Activated T-cell treated with anti-CD3 and anti-CD28 coated beads, Interleukin-2, amount 50 U/mL, for 24 hours (primary cell): ENCODE measurements around the gene PRELID1.
"Not testable (repeated sequence)": the region's sequence is repeated elsewhere in the genome, so short reads cannot be mapped to it uniquely, and the experiment has no call there.

Experiments
- DNase-seq: peaks from one replicate; pipeline ENCODE4 v3.0.0-alpha.2; 2020
- H3K27ac Mint-ChIP-seq: 2 replicates; pipeline ENCODE4 v1.8.0; 2020; ENCODE audit warnings: mild to moderate bottlenecking, mixed read lengths
- H3K27me3 Mint-ChIP-seq: 2 replicates; pipeline ENCODE4 v1.8.0; 2020; ENCODE audit warnings: mixed read lengths
- H3K36me3 Mint-ChIP-seq: 2 replicates; pipeline ENCODE4 v1.8.0; 2020; ENCODE audit warnings: low read depth, mixed read lengths
- H3K4me1 Mint-ChIP-seq: 2 replicates; pipeline ENCODE4 v1.8.0; 2020; ENCODE audit warnings: low read depth, mixed read lengths
- H3K4me3 Mint-ChIP-seq: 2 replicates; pipeline ENCODE4 v1.8.0; 2020; ENCODE audit warnings: mild to moderate bottlenecking, moderate library complexity, mixed read lengths
- H3K9me3 Mint-ChIP-seq: 2 replicates; pipeline ENCODE4 v1.8.0; 2020; ENCODE audit warnings: mixed read lengths

The PRELID1 gene

DNA sequence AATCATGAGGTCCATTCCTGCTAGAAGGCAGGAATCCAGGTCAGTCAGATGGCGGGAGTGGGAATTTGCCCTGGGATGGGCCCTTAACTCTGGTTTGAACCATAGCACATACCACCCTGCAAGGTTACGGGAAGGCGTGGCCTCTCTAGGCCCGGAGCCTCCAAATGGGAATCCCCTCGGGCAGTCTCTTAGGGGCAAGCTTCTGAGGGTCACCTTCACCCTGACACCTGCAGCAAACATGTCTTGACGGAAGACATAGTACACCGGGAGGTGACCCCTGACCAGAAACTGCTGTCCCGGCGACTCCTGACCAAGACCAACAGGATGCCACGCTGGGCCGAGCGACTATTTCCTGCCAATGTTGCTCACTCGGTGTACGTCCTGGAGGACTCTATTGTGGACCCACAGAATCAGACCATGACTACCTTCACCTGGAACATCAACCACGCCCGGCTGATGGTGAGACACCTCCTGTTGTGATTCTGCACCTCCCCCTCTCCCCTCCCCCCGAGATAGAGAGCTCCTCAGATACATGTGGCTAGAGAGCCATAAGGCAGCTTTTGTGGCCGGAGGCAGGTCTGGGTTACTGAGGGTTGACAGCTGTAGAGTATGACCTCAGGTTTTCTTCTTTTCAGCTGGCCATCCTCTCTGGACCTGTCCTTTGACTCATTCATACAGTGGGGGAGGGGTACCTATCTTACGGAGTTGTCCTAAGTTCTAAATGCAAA, 957 bp downstream of the PRELID1 start:
- Mint-ChIP-seq H3K27ac (peak overlapping the region; percentile 96), H3K9me3 (no peaks in the 10 kb centered on the region), H3K4me1 (peaks cover 56% of the 10 kb centered on the region), H3K4me3 (peak overlapping the region; percentile 97), H3K27me3 (no peaks in the 10 kb centered on the region), H3K36me3 (peaks cover 77% of the 10 kb centered on the region)
- peak; percentile 51 for DNase-seq

DNA sequence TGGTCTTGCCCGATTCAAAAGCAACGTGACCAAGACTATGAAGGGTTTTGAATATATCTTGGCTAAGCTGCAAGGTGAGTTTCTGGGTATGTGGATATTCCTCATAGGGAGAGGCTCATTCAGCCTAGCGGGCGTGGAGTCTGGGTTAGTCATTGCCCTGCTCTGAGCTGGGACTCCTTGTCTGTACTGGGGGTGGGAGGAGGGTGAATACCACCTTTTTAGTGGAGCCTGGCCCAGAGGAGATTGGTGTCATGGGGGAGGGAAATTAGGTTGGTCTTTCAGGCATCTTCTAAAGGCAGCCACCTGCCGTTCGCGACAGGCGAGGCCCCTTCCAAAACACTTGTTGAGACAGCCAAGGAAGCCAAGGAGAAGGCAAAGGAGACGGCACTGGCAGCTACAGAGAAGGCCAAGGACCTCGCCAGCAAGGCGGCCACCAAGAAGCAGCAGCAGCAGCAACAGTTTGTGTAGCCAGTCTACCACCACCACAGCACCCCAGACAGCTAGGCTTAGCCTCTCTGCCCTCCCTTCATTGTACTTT, 2.6 kb downstream of the PRELID1 start:
- H3K36me3 Mint-ChIP-seq, result peaks cover 73% of the 10 kb centered on the region
- H3K9me3 Mint-ChIP-seq, DNase-seq, H3K27me3 Mint-ChIP-seq: not testable (repeated sequence)
- H3K4me1 Mint-ChIP-seq, result peaks cover 52% of the 10 kb centered on the region
- peak overlapping the region; percentile 96 for H3K27ac Mint-ChIP-seq
- peak overlapping the region; percentile 97 for H3K4me3 Mint-ChIP-seq

DNA sequence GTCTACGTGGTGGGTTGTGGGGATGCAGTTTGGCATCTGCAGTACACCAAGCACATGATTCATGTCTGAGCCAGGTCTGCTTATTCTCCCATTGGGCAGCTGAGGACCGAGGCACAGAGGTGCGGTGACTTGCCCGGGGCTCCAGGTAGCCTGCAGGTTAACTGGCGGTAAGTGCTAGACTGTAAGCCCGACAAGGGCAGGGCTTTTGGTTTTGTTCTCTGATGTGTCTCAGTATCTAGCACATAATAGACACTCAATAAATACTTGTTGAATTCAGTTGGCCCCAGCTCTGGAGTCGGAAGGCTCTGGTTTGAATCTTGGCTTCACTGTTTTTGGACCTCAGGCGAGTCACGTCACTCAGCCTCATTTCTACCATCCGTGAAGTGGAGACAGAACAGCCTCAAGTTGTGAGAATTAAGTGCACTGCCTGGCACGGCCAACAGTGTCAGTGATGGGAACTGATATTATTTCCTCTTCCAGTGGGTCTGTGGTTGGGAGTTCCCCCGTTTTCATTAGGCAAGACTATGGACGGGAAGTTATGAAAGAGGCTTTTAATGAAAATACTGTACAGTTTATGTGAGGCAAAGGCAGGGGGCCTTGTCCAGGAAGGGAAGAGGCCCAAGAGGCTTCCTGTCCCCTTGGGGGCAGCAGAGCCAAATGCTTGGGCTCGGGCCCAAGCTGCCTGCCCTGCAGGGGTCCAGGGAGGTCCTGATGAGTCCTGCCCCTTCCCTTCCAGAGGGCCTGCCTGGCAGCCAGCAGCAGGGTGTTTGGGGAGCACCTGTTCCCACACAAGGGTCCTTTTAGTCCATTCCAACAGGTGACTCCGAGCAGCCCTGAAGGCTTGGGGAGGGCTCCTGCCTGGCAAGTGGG, 3.3 kb downstream of the PRELID1 start:
- peak overlapping the region; percentile 0 for H3K4me3 Mint-ChIP-seq
- H3K27ac Mint-ChIP-seq, result peak overlapping the region; percentile 96
- H3K9me3 Mint-ChIP-seq, result no peaks in the 10 kb centered on the region
- peaks cover 48% of the 10 kb centered on the region for H3K4me1 Mint-ChIP-seq
- peaks cover 66% of the 10 kb centered on the region for H3K36me3 Mint-ChIP-seq
- peaks cover 5% of the 10 kb centered on the region for H3K27me3 Mint-ChIP-seq
- DNase-seq, result no peak

DNA sequence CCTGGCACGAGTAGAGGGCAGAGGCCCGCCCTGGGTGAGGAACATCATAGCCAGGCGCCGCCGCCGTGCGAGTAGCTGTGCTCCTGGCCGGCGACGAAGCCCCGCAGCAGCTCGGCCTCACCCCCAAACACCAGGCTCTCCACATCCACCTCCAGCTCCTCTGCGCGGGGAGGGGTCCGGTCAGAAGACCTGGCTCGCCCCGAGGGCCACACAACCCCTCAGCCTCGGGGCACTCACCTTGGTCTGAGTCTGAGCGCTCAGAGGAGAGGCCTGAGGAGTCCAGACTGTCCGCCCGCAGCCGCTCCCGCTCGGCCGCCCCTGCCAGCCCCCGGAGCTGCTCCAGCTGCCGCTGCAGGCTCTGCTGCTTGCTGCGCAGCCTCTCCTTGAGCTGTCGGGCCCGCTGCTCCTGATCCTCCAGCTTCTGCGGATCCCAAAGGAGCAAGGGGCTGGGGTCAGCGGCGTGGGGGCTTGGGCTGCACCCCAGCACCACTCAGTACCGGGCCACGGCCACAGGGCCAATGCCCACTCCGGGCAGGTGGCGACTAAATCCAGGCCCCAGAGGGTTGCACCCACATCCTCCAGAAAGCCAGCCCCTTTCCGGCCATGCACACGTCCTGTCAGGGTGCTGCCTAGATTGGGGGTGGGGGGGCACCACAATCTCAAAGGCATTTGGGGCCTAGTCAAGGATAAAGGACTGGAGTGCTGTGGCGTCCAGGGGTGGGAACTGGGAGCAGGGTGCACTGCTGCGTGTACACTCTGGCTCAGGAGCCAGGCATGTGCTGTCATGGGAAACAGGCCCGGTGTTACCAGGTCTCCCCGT, 4.2 kb downstream of the PRELID1 start:
- Mint-ChIP-seq H3K27ac (no peak overlapping the region), H3K9me3 (no peaks in the 10 kb centered on the region), H3K4me1 (peaks cover 46% of the 10 kb centered on the region), H3K27me3 (peaks cover 5% of the 10 kb centered on the region), H3K4me3 (no peak overlapping the region), H3K36me3 (peaks cover 60% of the 10 kb centered on the region)
- no peak for DNase-seq

DNA sequence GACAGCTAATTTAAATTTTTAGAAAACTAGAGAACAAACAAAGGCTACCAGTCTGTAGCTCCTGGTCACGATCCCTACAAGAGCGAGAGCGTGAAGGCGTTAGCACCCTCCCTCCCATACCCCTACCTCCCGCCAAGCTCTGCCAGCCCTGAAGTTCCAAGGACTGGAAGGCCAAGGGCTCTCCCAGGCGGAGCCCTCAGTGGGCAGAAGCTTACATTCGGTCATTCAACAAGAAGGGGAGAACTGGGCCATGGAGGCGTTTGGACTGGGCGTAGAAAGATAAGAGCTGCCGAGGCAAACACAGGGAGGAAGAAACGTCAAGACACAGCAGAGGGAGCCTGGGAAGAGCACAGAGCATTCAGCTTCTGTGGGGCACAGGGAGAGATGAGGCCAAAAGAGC, 5.1 kb downstream of the PRELID1 start:
- no peak for DNase-seq
- Mint-ChIP-seq H3K27ac (peak overlapping the region; percentile 1), H3K27me3 (peaks cover 5% of the 10 kb centered on the region), H3K36me3 (peaks cover 56% of the 10 kb centered on the region), H3K4me1 (peaks cover 49% of the 10 kb centered on the region), H3K9me3 (no peaks in the 10 kb centered on the region), H3K4me3 (no peak overlapping the region)

DNA sequence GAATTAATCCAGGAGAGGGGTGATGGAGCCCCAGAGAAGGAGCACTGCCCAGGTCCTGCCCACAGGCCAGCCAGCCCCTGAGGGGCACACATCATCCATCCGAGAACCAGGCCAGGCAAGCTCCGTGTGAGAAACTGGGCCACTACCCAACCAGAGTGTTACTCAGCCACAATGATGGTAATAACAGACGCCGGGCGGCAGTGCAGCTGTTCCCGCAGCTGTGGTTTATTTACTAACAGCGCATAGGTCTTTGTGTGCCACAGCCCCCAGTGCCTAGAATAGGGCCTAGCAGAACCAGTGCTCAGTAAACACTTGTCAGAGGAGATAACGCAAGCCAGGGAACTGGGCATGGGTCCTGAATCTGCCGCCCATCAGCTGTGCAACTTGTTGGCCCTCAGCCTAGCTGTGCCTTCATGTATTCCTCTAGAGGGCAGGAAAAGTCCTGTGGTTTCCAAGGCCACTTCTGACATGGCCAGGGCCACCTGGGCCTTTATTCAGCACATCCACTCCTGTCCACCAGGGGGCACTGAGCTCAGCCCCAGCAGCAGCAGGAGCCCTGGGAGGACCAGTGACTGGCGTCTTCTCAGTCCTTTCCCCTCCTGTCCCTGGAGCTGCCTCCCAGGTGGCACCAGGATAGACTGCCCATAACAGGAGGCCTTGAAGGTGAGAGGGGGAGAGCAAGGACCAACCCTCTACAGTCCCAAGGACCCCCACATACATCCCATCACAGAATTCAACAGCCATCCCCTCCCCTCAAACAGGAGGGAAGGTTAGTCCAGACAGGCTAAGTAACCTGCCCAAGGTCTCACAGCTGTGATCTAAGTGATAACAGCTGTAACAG, 6.0 kb downstream of the PRELID1 start:
- Mint-ChIP-seq H3K4me3 (peak overlapping the region; percentile 64), H3K4me1 (peaks cover 48% of the 10 kb centered on the region)

DNA sequence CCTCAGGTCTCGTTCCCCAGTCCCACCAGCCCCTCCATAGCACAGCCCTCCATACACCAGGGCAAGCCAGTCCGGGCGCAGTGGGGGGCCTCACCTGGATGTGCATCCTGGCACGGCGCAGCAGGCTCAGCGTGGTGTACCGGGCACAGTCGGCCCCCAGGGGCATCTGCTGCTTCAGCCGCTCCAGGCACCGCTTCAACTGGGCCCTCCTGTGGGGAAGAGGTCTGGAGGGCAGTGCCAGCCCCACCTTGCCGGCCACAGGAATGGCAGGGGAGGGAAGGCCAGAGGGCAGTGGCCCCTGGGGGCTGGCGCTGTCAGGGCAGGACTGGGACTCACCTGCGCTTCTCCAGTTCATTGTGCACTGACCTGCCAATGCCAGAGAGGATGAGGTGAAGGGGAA, 6.7 kb downstream of the PRELID1 start:
- Mint-ChIP-seq H3K4me1 (peaks cover 40% of the 10 kb centered on the region), H3K9me3 (no peaks in the 10 kb centered on the region), H3K27me3 (peaks cover 5% of the 10 kb centered on the region), H3K27ac (no peak overlapping the region), H3K36me3 (peaks cover 40% of the 10 kb centered on the region), H3K4me3 (peak overlapping the region; percentile 82)
- no peak for DNase-seq

More for the DNA sequence above, 6.0 kb downstream of the PRELID1 start:
- Mint-ChIP-seq H3K9me3 (no peaks in the 10 kb centered on the region), H3K27ac (peak overlapping the region; percentile 44), H3K36me3 (peaks cover 48% of the 10 kb centered on the region), H3K27me3 (peaks cover 5% of the 10 kb centered on the region)
- peak; percentile 82 for DNase-seq

DNA sequence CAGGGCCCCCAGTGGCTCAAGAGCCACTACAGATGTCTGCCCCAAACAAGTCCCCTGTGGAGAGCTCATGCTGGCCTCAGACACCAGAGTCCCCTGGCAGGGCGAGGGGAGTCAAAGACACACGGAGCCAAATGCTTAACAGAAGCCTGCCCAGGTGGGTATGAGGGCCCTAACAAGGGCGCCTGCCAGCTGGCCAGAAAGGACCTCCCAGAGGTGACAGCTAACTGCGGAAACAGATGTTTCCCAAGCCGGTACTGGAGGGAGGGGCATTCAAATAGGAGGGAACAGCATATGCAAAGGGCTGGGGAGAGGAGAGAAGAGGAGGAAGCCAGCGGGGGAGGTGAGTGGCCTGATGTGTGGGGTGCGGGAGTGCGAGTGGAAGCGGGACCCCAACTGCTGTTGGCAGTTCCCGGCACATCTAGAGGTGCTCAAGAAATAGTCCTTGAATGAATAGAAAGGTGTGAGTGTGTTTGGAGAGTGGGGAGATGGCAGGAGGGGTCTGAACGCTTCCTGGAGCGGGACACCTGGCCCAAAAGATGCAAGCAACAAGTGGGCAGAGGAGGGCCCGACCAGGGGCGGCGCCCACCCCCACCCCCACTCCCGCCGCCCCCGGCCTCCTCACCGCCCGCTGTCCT, 7.3 kb downstream of the PRELID1 start:
- Mint-ChIP-seq H3K9me3 (no peaks in the 10 kb centered on the region), H3K27me3 (peaks cover 5% of the 10 kb centered on the region), H3K27ac (peak overlapping the region; percentile 79), H3K4me3 (peak overlapping the region; percentile 82), H3K4me1 (peaks cover 35% of the 10 kb centered on the region), H3K36me3 (peaks cover 35% of the 10 kb centered on the region)
- DNase-seq, result no peak

DNA sequence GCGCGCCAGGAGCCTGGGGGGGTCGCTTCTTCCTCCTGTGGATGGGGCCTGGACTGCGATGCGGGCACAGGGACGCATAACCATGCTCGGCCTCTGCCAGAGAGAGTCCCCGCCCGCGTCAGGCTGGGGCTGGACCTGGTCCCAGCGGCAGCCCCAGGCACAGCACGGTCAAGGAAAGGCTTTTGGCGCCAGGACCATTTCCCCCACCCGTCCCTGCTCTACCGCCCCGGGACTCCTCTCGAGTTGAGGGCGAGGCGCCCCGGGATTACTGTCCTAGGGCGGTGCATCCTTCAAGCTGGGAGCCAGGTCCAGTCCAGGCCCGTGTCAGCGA, 7.8 kb downstream of the PRELID1 start:
- Mint-ChIP-seq H3K9me3 (no peaks in the 10 kb centered on the region), H3K4me3 (peak overlapping the region; percentile 82), H3K4me1 (peaks cover 30% of the 10 kb centered on the region), H3K27ac (peak overlapping the region; percentile 76), H3K27me3 (peaks cover 5% of the 10 kb centered on the region), H3K36me3 (peaks cover 30% of the 10 kb centered on the region)
- DNase-seq, result no peak

DNA sequence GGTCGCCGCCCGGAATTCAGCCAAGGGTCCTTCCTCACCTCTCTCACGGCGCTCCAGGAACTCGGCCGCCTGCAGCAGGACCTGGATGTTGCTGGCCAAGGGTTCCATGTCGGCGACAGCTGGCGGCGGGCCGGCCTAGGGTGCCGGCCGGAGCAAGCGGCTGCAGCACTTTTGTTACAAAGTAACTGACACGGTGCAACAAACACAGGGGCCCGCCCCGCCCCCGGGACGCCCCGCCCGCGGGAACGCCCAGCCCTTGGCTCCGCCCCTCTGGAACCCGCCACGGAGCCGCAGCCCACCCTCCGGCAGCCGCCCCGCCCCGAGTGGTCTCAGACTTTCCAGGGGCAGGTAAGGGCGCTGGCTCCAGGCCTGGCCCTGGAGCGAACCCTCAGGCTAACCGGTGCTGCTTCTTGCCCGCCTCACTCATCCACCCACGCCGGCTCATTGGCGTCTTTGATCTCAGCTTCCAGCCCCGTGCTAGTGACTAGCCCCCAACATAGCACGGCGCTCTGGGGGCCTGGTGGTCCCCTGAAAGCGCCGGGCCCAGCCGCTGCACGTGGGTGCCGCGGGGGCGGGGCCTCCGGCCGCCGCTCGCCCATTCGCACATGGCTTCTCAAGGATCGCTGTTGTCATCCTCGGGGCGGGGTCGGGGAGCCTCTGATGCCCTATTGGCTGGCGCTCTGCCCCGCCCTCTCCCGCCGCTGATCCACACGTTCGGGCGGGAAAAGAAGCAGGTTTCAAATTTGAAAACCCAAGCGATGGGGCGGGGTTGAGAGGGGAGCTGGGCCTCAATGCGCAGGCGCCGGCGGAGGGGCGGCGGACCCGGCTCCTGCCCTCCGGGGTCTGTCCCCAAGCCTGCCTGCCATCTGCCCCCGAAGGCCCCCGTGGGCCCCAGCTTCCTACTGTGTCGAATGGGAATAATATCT, 8.4 kb downstream of the PRELID1 start, which contains the start of gene MXD3:
Gene MXD3 (minus strand): TSS at position 176 of the 926 bp plus-strand sequence. CDS start 68 bp downstream, at position 108.
- Mint-ChIP-seq H3K9me3 (no peaks in the 10 kb centered on the region), H3K27me3 (peaks cover 5% of the 10 kb centered on the region), H3K4me1 (peaks cover 27% of the 10 kb centered on the region), H3K4me3 (peak within 1 kb of the TSS; percentile 82), H3K27ac (peak within 1 kb of the TSS; percentile 93), H3K36me3 (peaks cover 24% of the 10 kb centered on the region)
- peak; percentile 96 for DNase-seq

DNA sequence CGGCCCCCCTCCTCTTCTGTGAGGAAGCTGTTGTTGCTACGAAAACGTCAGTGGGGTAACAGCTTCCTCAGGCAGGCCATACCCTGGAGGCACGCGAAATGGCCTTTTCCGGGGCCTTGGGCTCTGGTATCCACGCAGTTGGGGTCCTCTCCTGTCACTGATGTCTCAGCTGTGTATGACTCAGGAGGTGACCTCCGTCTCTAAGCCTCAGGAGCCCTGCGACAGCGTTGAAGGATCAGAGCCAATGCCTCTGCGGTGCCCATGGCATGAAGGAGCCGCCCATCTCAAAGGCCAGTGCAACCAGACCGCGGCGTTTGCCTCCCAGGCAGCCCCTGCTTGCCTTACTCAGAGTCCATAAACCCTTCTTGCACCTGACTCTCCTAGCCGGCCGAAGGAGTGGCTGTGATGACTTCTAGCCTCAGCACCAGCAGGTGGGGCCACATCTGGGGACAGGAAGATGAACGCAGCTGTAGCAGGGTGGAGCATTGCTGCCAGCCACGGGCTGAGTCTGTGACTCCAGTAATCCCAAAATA, 9.1 kb downstream of the PRELID1 start:
- no peak for DNase-seq
- H3K4me3 Mint-ChIP-seq, result peak overlapping the region; percentile 82
- peak overlapping the region; percentile 93 for H3K27ac Mint-ChIP-seq
- peaks cover 25% of the 10 kb centered on the region for H3K4me1 Mint-ChIP-seq
- H3K27me3 Mint-ChIP-seq, result peaks cover 5% of the 10 kb centered on the region
- no peaks in the 10 kb centered on the region for H3K9me3 Mint-ChIP-seq
- peaks cover 23% of the 10 kb centered on the region for H3K36me3 Mint-ChIP-seq

DNA sequence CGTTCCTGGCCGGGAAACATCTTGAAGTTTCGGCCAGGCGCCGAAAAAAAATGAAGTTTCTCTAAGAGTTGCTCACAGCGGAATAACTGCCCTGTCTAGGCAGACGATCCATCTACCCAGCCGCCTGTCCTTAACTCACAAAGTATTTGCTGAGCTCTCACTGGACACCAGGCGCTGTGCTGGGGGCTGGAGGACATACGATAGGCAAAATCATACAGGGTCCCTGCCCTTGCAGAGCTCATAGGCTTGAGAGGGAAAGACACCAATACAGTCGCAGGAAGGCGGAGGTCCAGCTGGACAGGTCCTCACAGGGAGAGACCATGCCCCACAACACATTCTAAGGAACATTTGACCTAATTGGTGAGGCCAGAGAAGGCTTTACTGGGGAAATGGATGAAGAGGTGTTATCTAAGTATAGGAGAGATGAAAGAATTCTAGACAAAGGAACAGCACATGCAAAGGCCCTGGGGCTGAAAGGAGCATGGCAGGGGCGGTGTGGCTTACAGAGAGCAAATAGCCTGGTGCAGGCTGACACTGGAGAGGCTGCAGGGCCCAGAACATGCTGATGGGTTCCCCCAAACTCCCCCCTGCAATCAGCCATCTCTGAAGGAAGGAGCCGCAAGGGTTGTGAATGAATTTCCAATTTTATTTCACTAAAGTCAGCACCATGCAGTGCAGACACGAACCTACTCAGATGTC, 10.1 kb downstream of the PRELID1 start:
- no peak overlapping the region for H3K27ac Mint-ChIP-seq
- H3K9me3 Mint-ChIP-seq, result no peaks in the 10 kb centered on the region

More for the DNA sequence above, 10.1 kb downstream of the PRELID1 start:
- no peak for DNase-seq
- peaks cover 5% of the 10 kb centered on the region for H3K27me3 Mint-ChIP-seq
- peaks cover 19% of the 10 kb centered on the region for H3K36me3 Mint-ChIP-seq
- peak overlapping the region; percentile 82 for H3K4me3 Mint-ChIP-seq
- H3K4me1 Mint-ChIP-seq, result peaks cover 29% of the 10 kb centered on the region
